AG04450 (cell line): Measurements from ENCODE around the gene LEFTY2. TPM values are rescaled to one million over a fixed set of nuclear protein-coding genes. Genes with fewer than 3 reads are reported as not detected.

Source experiments
- CTCF ChIA-PET: fragments of 300-600, 350-600 bp; formaldehyde crosslinking; extraction: SDS; loops from one replicate; lab custom pipeline; 2022; ENCODE audit warnings: antibody characterized with exemption, inconsistent platforms; lab: Charles Lee
- POLR2A ChIA-PET: fragments of 350-600 bp; formaldehyde crosslinking; extraction: SDS; loops from one replicate; lab custom pipeline; 2021; ENCODE audit warnings: antibody characterized with exemption, inconsistent platforms; lab: Yijun Ruan, JAX
- DNase-seq: peaks from one replicate; pipeline ENCODE4 v3.0.0-alpha.2; 2011; ENCODE audit warnings: low read depth, low spot score
- H3K27ac ChIP-seq: one replicate; pipeline ENCODE4 v1.5.1; 2012; ENCODE audit warnings: low read depth, low read length, control low read depth
- H3K27me3 ChIP-seq: one replicate; pipeline ENCODE4 v1.6.0; 2012; ENCODE audit warnings: low read length; ENCODE audit not compliant: control insufficient read depth, insufficient read depth
- H3K4me3 ChIP-seq: 2 replicates; pipeline ENCODE4 v1.5.1; 2011; ENCODE audit warnings: mild to moderate bottlenecking, low read depth, low read length, control low read depth
- H3K9me3 ChIP-seq: 2 replicates; pipeline ENCODE4 v1.5.1; 2012; ENCODE audit warnings: low read length; ENCODE audit not compliant: control insufficient read depth, insufficient read depth
- CTCF ChIP-seq: IDR thresholded peaks from 2 replicates; pipeline ENCODE4 v1.5.1; 2011; ENCODE audit warnings: low read depth, low read length, control low read depth, inconsistent platforms
- polyA plus RNA-seq: library from polyadenylated mRNA; depleted of rRNA; stranded (reverse); fragments of >200 nt; gene quantifications from 2 replicates; pipeline ENCODE4 v1.2.3, GENCODE V29; 2011

The LEFTY2 gene
- polyA plus RNA-seq, 1 experiment = not detected

- Histone ChIP-seq H3K27me3 (no peaks in the 10 kb centered on the region), H3K4me3 (no peak overlapping the region), H3K9me3 (peaks cover 3% of the 10 kb centered on the region; the same call in 1 of the 2 replicates), H3K27ac (no peak overlapping the region)
- ChIA-PET CTCF (interaction anchor here (2.5 kb wide), 1 partner anchor 433 kb away, joined by 8 read pairs; no protein-coding TSS in a partner anchor), POLR2A (no interaction called here)
- no peak for TF ChIP-seq CTCF
- DNase-seq = no peak
These were observed 33.7 kb downstream of the LEFTY2 start for GRCh38 chr1:225907341-225907740.

GRCh38 chr1:225906467-225906866 is 34.6 kb downstream of the LEFTY2 start:
- no peak overlapping the region for H3K4me3 ChIP-seq
- H3K27me3 ChIP-seq = no peaks in the 10 kb centered on the region
- peaks cover 3% of the 10 kb centered on the region; the same call in 1 of the 2 replicates for H3K9me3 ChIP-seq
- POLR2A ChIA-PET = interaction anchor here (0.6 kb wide), 2 partner anchors 67 to 279 kb away, joined by 4 to 5 read pairs; no protein-coding TSS in a partner anchor
- no peak overlapping the region for H3K27ac ChIP-seq
- CTCF ChIA-PET = interaction anchor here (0.8 to 2.5 kb wide), 2 partner anchors 24 to 432 kb away, joined by 4 to 8 read pairs; partner anchors contain the start of gene TMEM63A
- DNase-seq = no peak
- no peak for TF ChIP-seq CTCF

- no peak for TF ChIP-seq CTCF
- H3K9me3 ChIP-seq = no peaks in the 10 kb centered on the region
- CTCF ChIA-PET = interaction anchor here (1.2 to 1.6 kb wide), 3 partner anchors 10 to 429 kb away, joined by 3 to 5 read pairs (median 3); partner anchors contain the start of gene SRP9
- POLR2A ChIA-PET = no interaction called here
- H3K27me3 ChIP-seq = no peaks in the 10 kb centered on the region
- H3K4me3 ChIP-seq = no peak overlapping the region
- DNase-seq = no peak
- H3K27ac ChIP-seq = no peak overlapping the region
These were observed 37.4 kb downstream of the LEFTY2 start for GRCh38 chr1:225903623-225904022.

- ChIA-PET CTCF (interaction anchor here (1.5 to 2.2 kb wide), 2 partner anchors 13 to 425 kb away, joined by 3 to 8 read pairs; no protein-coding TSS in a partner anchor), POLR2A (no interaction called here)
- no peak overlapping the region for H3K4me3 ChIP-seq
These were observed 41.7 kb downstream of the LEFTY2 start for GRCh38 chr1:225899044-225899925.

More at GRCh38 chr1:225899044-225899925, 41.7 kb downstream of the LEFTY2 start:
- TF ChIP-seq CTCF = no peak
- no peak for DNase-seq
- Histone ChIP-seq H3K27me3 (no peaks in the 10 kb centered on the region), H3K9me3 (no peaks in the 10 kb centered on the region), H3K27ac (no peak overlapping the region)
